K562 (cell line): ENCODE measurements around the gene ZC3H18. TPM values are rescaled to one million over a fixed set of nuclear protein-coding genes. Genes with fewer than 3 reads are reported as not detected.

Experiments
- CBFB ChIP-seq: sonication (generic); formaldehyde crosslinking; IDR thresholded peaks from 2 replicates; pipeline ENCODE4 v1.4.0; 2020; ENCODE audit warnings: mild to moderate bottlenecking, missing genetic modification reagents
- ETS1 ChIP-seq: conservative IDR thresholded peaks from 2 replicates; pipeline ENCODE4 v1.6.1; 2011; ENCODE audit warnings: low read depth, mild to moderate bottlenecking, low read length; ENCODE audit not compliant: control insufficient read depth
- GABPB1 ChIP-seq: sonication (generic); formaldehyde crosslinking; IDR thresholded peaks from 2 replicates; pipeline ENCODE4 v1.8.0; 2022; ENCODE audit warnings: mild to moderate bottlenecking, missing genetic modification reagents
- HES1 ChIP-seq: fragments of 450-650 bp; IDR thresholded peaks from 2 replicates; pipeline ENCODE4 v1.6.1; 2016; ENCODE audit warnings: low read depth, mild to moderate bottlenecking, moderate library complexity
- JUND ChIP-seq, 2 experiments: IDR thresholded peaks; 2 replicates in 1 of 2; 3 replicates in 1 of 2; pipeline ENCODE4 v1.6.1; 2011; ENCODE audit warnings: borderline replicate concordance in 2 of 2, low read depth in 2 of 2, low read length in 2 of 2, improper control_type of control experiment in 1 of 2, missing biosample characterization in 1 of 2, missing genetic modification characterization in 1 of 2, missing genetic modification reagents in 1 of 2
- KLF13 ChIP-seq: fragments of 450-650 bp; IDR thresholded peaks from 2 replicates; pipeline ENCODE4 v1.6.1; 2016; ENCODE audit warnings: missing genetic modification characterization, low read depth, mild to moderate bottlenecking, missing compliant biosample characterization, moderate library complexity, borderline replicate concordance
- MBD2 ChIP-seq: sonication (generic); IDR thresholded peaks from 2 replicates; pipeline ENCODE4 v1.6.1; 2016; ENCODE audit warnings: low read depth, borderline replicate concordance
- MEIS2 ChIP-seq: fragments of 450-650 bp; IDR thresholded peaks from 2 replicates; pipeline ENCODE4 v1.6.1; 2014; ENCODE audit warnings: mild to moderate bottlenecking; ENCODE audit not compliant: partially characterized antibody
- NR2C2 ChIP-seq, 2 experiments: fragments of 200-800 bp in 1 of 2; sonication (Bioruptor generic) in 1 of 2; sonication (generic) in 1 of 2; formaldehyde crosslinking in 1 of 2; IDR thresholded peaks; 2 replicates each; pipeline versions ENCODE4 v1.6.1 to v1.8.0; 2016 to 2022; ENCODE audit warnings: mild to moderate bottlenecking in 1 of 2, missing compliant biosample characterization in 1 of 2, missing genetic modification characterization in 1 of 2, missing genetic modification reagents in 1 of 2
- OTX1 ChIP-seq: fragments of 450-650 bp; formaldehyde crosslinking; IDR thresholded peaks from 2 replicates; pipeline ENCODE4 v1.4.0; 2022; ENCODE audit warnings: mild to moderate bottlenecking
- POLR3G ChIP-seq: IDR thresholded peaks from 2 replicates; pipeline ENCODE4 v1.6.1; 2011; ENCODE audit not compliant: insufficient read length, insufficient replicate concordance; ENCODE audit errors: extremely low read depth
- PRPF4 ChIP-seq: fragments of 200-400 bp; formaldehyde crosslinking; IDR thresholded peaks from one replicate; pipeline ENCODE4 v1.6.1; 2017; ENCODE audit warnings: low read length, low read depth, mild to moderate bottlenecking; ENCODE audit not compliant: insufficient read depth, poor library complexity, severe bottlenecking
- RBBP5 ChIP-seq: fragments of 200-600 bp; sonication (generic); IDR thresholded peaks from 2 replicates; pipeline ENCODE4 v1.6.1; 2012; ENCODE audit warnings: borderline replicate concordance, mild to moderate bottlenecking, low read length, control low read depth, inconsistent platforms; ENCODE audit not compliant: insufficient read depth, poor library complexity, severe bottlenecking
- SAP30 ChIP-seq: fragments of 200-600 bp; sonication (generic); IDR thresholded peaks from 2 replicates; pipeline ENCODE4 v1.6.1; 2012; ENCODE audit warnings: borderline replicate concordance, low read depth, mild to moderate bottlenecking, moderate library complexity, low read length, control low read depth, inconsistent platforms; ENCODE audit not compliant: insufficient read depth, poor library complexity, severe bottlenecking
- SPI1 ChIP-seq: IDR thresholded peaks from 2 replicates; pipeline ENCODE4 v1.6.1; 2011; ENCODE audit warnings: low read depth, low read length, control low read depth, borderline replicate concordance
- SRSF3 ChIP-seq: fragments of 200-400 bp; formaldehyde crosslinking; IDR thresholded peaks from 2 replicates; pipeline ENCODE4 v1.6.1; 2016; ENCODE audit warnings: mild to moderate bottlenecking, low read length, moderate library complexity; ENCODE audit not compliant: insufficient read depth
- ZNF609 ChIP-seq: sonication (generic); formaldehyde crosslinking; IDR thresholded peaks from 2 replicates; pipeline ENCODE4 v1.8.1; 2023; ENCODE audit warnings: missing genetic modification reagents, mild to moderate bottlenecking, borderline replicate concordance
- ZNF76 ChIP-seq: fragments of 250-450 bp; sonication (Bioruptor Pico); IDR thresholded peaks from 2 replicates; pipeline ENCODE4 v1.4.0; 2020; ENCODE audit warnings: mild to moderate bottlenecking, moderate library complexity, borderline replicate concordance
- polyA plus RNA-seq, 8 experiments: library from polyadenylated mRNA; depleted of rRNA in 4 of 8; stranded (reverse) in 5 of 8; unstranded in 3 of 8; fragments of >200 nt; fragmentation: Nextera tagmentation in 2 of 8; fragmentation: Illumina TruSeq in 1 of 8; extraction: Ambion mirVana in 2 of 8; extraction: Trizol in 1 of 8; gene quantifications; 2 replicates each; pipeline versions ENCODE4 v1.2.1 to v1.2.3, GENCODE V29; 2011 to 2014; ENCODE audit warnings: inconsistent platforms in 1 of 8, missing spikeins in 1 of 8
- total RNA-seq, 7 experiments: library from RNA; depleted of rRNA in 6 of 7; stranded (reverse); fragments of >200 nt in 6 of 7; fragmentation: Illumina TruSeq in 2 of 7; extraction: Trizol in 2 of 7; gene quantifications; 2 replicates each; pipeline versions ENCODE4 v1.2.1 to v1.2.3, GENCODE V29; 2011 to 2021; ENCODE audit warnings: low replicate concordance in 1 of 7

Gene ZC3H18
- total and polyA plus RNA-seq, 9 of the 15 experiments (the other 6 are each of a cell fraction or from before 2014, with no cell fraction given) = 1.7 to 88.7 (median 26.9) TPM

- TF ChIP-seq NR2C2 (CRISPR knock-in tag; IDR thresholded peaks at IDR 0.05) = peak; percentile 87
- peak; percentile 97 for TF ChIP-seq NR2C2 (tag; IDR thresholded peaks at IDR 0.05)
- no peak for TF ChIP-seq SRSF3
- TF ChIP-seq KLF13 (tag) = no peak
- TF ChIP-seq POLR3G = no peak
- TF ChIP-seq JUND (IDR thresholded peaks at IDR 0.05; ENCODE audit: borderline replicate concordance, low read depth, low read length) = peak; percentile 67
- peak; percentile 42; the same call in 1 of the 3 replicates for TF ChIP-seq JUND (tag; IDR thresholded peaks at IDR 0.05; ENCODE audit: borderline replicate concordance, low read depth, low read length)
- TF ChIP-seq MEIS2 = peak; percentile 75
- peak; percentile 87; the same call in 1 of the 2 replicates for TF ChIP-seq ZNF609 (CRISPR knock-in tag)
- no peak for TF ChIP-seq ZNF76
- TF ChIP-seq OTX1 (CRISPR knock-in tag) = peak; percentile 71; the same call in 1 of the 2 replicates
- TF ChIP-seq SAP30 = peak; percentile 84
- TF ChIP-seq SPI1 = no peak
- TF ChIP-seq ETS1 = peak; percentile 58
- TF ChIP-seq CBFB (CRISPR knock-in tag) = no peak
- TF ChIP-seq MBD2 = peak; percentile 100
- TF ChIP-seq PRPF4 = peak; percentile 32
- peak; percentile 95 for TF ChIP-seq RBBP5
- TF ChIP-seq HES1 = no peak
- peak; percentile 69; the same call in 1 of the 2 replicates for TF ChIP-seq GABPB1 (CRISPR knock-in tag)
Measured at GRCh38 chr16:88662843-88663606, 92.8 kb downstream of the ZC3H18 start, which contains the start of gene MVD (continued).
